Esophagus muscularis mucosa (tissue), 4 donors: ENCODE data around the gene LDLRAD3.

Experiments used
- EP300 ChIP-seq: sonication (generic); formaldehyde crosslinking; IDR thresholded peaks from one replicate; pipeline ENCODE4 v1.6.1; 2017; ENCODE audit warnings: antibody characterized with exemption
- POLR2A ChIP-seq: fragments of 450-650 bp; IDR thresholded peaks from one replicate; pipeline ENCODE4 v1.6.1; 2017; ENCODE audit warnings: antibody characterized with exemption, moderate library complexity, mild to moderate bottlenecking, low read depth
- TF ChIP-seq, protein P1 (sequence below), 3 experiments: fragments of 200-600 bp in 2 of 3; fragments of 450-650 bp in 1 of 3; sonication (generic) in 2 of 3; IDR thresholded peaks; one replicate each; pipeline ENCODE4 v1.5.1; 2017 to 2019; ENCODE audit warnings: antibody characterized with exemption in 3 of 3, mild to moderate bottlenecking in 2 of 3, moderate library complexity in 1 of 3

DNA sequence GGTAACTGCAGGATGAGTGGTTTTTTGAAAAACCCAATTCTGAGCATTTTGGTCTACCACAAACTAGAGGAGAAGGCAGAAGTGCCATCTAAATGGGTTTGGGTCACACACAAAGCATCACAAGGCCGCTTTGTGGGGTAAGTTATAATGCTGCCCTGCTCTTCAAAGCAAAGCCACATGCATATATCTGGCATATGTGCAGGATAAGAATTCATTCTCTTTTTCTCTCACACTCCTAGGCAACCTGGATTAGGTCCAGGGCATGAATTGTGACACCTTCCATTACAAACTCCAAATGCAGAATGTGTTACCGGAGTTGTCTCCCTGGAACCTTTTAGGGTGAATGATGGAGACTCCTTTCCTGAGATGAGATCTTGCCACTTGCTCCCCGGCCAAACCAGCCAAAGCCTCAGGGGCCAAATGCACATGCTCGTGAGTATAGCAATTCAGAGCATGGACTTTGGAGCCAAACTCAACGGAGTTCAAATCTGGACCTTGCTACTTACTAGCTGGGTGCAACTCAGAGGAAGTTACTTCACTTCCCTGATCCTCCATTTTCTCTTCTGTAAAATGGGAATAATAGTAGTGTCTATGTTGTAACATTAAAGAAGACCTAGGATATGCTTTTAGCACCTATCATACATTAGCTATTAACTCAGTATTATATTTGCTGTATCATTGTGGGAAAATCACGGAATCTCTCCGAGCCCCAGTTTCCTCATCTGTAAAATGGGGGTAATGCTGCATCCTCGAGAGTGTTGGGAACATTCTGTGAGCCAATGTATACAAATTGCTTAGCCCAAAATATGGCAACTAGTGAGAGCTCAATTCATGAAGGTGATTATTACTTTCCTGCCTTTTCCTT lies 248.8 kb downstream of the LDLRAD3 start:
- TF ChIP-seq, protein P1, sequence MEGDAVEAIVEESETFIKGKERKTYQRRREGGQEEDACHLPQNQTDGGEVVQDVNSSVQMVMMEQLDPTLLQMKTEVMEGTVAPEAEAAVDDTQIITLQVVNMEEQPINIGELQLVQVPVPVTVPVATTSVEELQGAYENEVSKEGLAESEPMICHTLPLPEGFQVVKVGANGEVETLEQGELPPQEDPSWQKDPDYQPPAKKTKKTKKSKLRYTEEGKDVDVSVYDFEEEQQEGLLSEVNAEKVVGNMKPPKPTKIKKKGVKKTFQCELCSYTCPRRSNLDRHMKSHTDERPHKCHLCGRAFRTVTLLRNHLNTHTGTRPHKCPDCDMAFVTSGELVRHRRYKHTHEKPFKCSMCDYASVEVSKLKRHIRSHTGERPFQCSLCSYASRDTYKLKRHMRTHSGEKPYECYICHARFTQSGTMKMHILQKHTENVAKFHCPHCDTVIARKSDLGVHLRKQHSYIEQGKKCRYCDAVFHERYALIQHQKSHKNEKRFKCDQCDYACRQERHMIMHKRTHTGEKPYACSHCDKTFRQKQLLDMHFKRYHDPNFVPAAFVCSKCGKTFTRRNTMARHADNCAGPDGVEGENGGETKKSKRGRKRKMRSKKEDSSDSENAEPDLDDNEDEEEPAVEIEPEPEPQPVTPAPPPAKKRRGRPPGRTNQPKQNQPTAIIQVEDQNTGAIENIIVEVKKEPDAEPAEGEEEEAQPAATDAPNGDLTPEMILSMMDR (IDR thresholded peaks at IDR 0.05) = no peak
- TF ChIP-seq POLR2A (no peak), EP300 (no peak)
